ENCODE measurements around the gene NR4A1. TPM values are rescaled to one million over a fixed set of nuclear protein-coding genes. Genes with fewer than 3 reads are reported as not detected.

Gene NR4A1
- total and polyA plus RNA-seq, 9 of the 15 experiments (the other 6 are each of a cell fraction or from before 2014, with no cell fraction given): 0.07 to 4.7 (median 1.9) TPM; not detected in 1

GRCh38 chr12:52042706-52043385 lies 8.4 kb upstream of the NR4A1 start:
- DNase-seq (ENCODE audit: extremely low read depth in 1 of 4, low spot score in 3 of 4) (no peak), FAIRE-seq (no peak), ATAC-seq (no peak)
- no peaks in the 10 kb centered on the region for H3K79me2 ChIP-seq (ENCODE audit: control insufficient read depth, insufficient read depth, low read length)
- no peaks in the 10 kb centered on the region for H3K9me3 ChIP-seq (replicated peaks; ENCODE audit: control insufficient read depth, insufficient read depth, low read depth, low read length)
- no peak for TF ChIP-seq SIX5 (IDR thresholded peaks at IDR 0.05; ENCODE audit: borderline replicate concordance in 1 of 2, insufficient read depth in 1 of 2, low read depth in 1 of 2, low read length in 2 of 2)
- TF ChIP-seq ZEB2 (IDR thresholded peaks at IDR 0.05): no peak
- no peak for TF ChIP-seq ZBTB5 (IDR thresholded peaks at IDR 0.05)
- TF ChIP-seq TRIM24 (IDR thresholded peaks at IDR 0.05): no peak
- no peak for TF ChIP-seq TCF7L2 (IDR thresholded peaks at IDR 0.05; ENCODE audit: low read depth, low read length)
- no peak for TF ChIP-seq ZNF695 (CRISPR knock-in tag; IDR thresholded peaks at IDR 0.05)
- no peak for TF ChIP-seq NCOA1 (IDR thresholded peaks at IDR 0.05; ENCODE audit: low read depth)
- TF ChIP-seq CREBBP (IDR thresholded peaks at IDR 0.05; ENCODE audit: low read depth, low read length): no peak
- TF ChIP-seq TARDBP (IDR thresholded peaks at IDR 0.05): no peak
- TF ChIP-seq MED1 (CRISPR knock-in tag; IDR thresholded peaks at IDR 0.05; ENCODE audit: borderline replicate concordance): no peak
- TF ChIP-seq PHF8 (IDR thresholded peaks at IDR 0.05; ENCODE audit: borderline replicate concordance, low read length): no peak
- peaks cover 3 to 27% of the 10 kb centered on the region in 2 experiments; a peak in 3 of 5 replicates for H3K4me1 ChIP-seq (replicated peaks in 1 of 2; ENCODE audit: control insufficient read depth in 2 of 2, insufficient read depth in 2 of 2, low read length in 2 of 2)
- POLR2A ChIA-PET: interaction anchor here (0.5 to 1.6 kb wide), 3 partner anchors 11 to 27 kb away, joined by 4 read pairs; partner anchors contain the start of gene ATG101
- H3K27ac ChIP-seq (ENCODE audit: extremely low read depth, low read depth, low read length): no peak overlapping the region
- peaks cover 0 to 6% of the 10 kb centered on the region in 2 experiments; a peak in 1 of 5 replicates for H3K27me3 ChIP-seq (ENCODE audit: control insufficient read depth in 2 of 2, insufficient read depth in 2 of 2, low read length in 2 of 2)
- H4K20me1 ChIP-seq (replicated peaks; ENCODE audit: control insufficient read depth, insufficient read depth, low read length): no peaks in the 10 kb centered on the region
- 42% methylated on average over 6 of the region's 8 CpGs for WGBS (ENCODE audit: insufficient coverage, low coverage, missing lambda C conversion rate)
- H2AFZ ChIP-seq (ENCODE audit: low read depth, low read length): no peak overlapping the region
- H3K9me1 ChIP-seq (ENCODE audit: control insufficient read depth, insufficient read depth, low read length): no peaks in the 10 kb centered on the region
- H3K4me3 ChIP-seq: no peak overlapping the region
- CTCF ChIA-PET (ENCODE audit: low intra/inter-chr PET ratio): no interaction called here
- H3K36me3 ChIP-seq (ENCODE audit: control insufficient read depth, insufficient read depth, low read length): no peaks in the 10 kb centered on the region
- intact Hi-C loops (cut with micrococcal nuclease) (no loop called here), in situ Hi-C loops (cut with MboI) (no loop called here)
- no TSS peak for BruUV-seq (replicated peaks)
- peak overlapping the region in 1 of 2 experiments; percentile 14; a peak in 1 of 4 replicates for H3K9ac ChIP-seq (ENCODE audit: insufficient read depth in 1 of 2, low read depth in 2 of 2, low read length in 2 of 2)
- no peak overlapping the region for H3K4me2 ChIP-seq (ENCODE audit: insufficient read depth, low read length)

Measured in K562 (cell line).